Stimulated activated CD4-positive, alpha-beta T cell treated with anti-CD3 and anti-CD28 coated beads, Interleukin-4, amount 100 ng/mL, for 4 hours (primary cell): ENCODE measurements around the gene WBP1.
"Not testable (repeated sequence)": the region's sequence is repeated elsewhere in the genome, so short reads cannot be mapped to it uniquely, and the experiment has no call there.

Source experiments
- DNase-seq, 2 experiments: peaks; one replicate each; pipeline ENCODE4 v3.0.0-alpha.2; 2020

The WBP1 gene

GRCh38 chr2:74458132-74458937 lies at the start of gene WBP1:
TSS of gene WBP1 (plus strand) at chr2:74458438. CDS start at chr2:74458603, 165 bp downstream.
- peak; percentile 95 to 99 for DNase-seq

GRCh38 chr2:74413001-74413698 lies 45.1 kb upstream of the WBP1 start:
- no peak for DNase-seq

DNA sequence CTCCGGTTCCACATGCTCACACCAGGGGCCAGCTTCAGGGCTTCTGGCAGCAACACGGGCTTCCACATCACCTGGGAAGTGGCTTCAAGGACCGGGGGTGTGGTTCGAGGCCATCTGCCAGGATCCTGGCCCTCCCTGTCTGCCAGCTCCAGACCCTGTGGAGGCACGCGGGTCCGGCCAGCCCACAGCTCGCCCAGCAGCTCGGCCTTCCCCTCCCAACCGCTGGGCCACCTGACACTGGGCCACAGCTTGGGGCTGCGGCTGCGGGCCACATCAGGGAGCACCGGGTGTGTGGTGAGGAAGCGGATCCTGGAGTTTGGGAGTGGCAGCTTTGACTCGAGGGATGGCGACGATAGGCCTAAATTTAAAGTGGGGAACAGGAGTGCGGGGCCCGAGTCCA lies 43.8 kb upstream of the WBP1 start:
- DNase-seq, result no peak

DNA sequence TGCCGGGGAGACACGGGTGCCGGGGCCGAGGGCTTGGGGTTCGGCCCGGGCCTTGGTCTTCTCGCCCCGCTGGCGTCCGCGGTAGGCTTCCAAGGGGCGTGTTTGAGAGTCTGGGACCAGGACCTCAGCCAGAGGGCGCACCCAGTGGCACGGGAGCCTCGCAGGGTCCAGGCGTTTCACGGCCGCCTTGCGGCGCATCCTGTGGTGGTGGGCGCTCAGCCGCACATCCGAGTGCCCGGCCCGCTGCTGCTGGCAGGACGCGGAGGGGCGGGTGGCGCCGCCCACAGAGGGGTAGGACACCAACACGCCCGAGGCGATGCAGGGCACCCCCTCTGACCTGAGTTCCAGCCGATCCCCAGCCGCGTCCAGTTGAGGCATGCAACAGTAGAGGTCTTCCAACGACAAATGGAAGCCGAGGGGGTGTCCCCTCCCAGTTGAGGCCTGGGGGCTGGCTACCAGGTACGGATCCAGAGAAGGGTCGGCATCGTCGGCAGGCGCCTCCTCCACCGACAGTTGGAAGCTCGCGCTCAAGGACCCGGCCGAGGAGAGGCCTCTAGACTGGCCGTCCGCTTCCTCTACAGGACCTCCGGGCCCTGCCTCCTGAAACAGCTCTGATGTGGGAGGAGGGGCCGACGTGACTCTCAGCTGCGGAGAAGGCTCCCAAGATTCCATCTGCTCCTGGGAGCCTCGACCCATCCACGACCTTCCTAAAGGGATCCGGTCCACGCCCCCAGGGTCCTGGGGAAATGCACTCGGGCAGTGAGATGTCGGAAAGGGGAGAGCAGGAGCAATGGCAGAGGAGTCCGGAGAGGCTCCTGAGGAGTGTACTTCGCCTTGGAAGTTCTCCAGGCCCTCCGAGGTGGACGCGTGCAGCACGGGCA lies 43.1 kb upstream of the WBP1 start:
- DNase-seq, result peak in 1 of 2 experiments; percentile 12

- DNase-seq, result no peak
Observed at GRCh38 chr2:74415762-74416395, 42.4 kb upstream of the WBP1 start.

DNA sequence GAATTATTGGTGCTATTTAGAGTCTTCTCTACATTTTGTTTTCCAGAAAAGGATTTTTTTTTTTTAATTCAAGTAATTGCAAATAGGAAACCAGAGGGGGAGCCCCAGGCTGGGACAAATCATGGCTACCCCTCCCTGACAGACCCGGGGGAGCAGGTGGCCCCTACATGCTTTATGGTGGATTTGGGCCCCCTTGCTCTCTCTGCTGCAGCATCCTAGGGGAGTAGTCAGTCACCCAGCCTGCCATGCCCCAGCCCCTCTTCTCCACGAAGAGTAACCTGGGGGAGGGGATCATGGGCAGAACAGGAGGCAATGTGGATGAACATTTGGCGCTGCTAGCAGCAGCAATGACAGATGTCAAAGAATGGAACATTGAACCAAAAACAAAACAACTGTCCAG lies 41.5 kb upstream of the WBP1 start:
- no peak for DNase-seq

- DNase-seq, result no peak
Observed at GRCh38 chr2:74417197-74417596, 41.0 kb upstream of the WBP1 start.

- no peak for DNase-seq
Observed at GRCh38 chr2:74417763-74418162, 40.5 kb upstream of the WBP1 start.

DNA sequence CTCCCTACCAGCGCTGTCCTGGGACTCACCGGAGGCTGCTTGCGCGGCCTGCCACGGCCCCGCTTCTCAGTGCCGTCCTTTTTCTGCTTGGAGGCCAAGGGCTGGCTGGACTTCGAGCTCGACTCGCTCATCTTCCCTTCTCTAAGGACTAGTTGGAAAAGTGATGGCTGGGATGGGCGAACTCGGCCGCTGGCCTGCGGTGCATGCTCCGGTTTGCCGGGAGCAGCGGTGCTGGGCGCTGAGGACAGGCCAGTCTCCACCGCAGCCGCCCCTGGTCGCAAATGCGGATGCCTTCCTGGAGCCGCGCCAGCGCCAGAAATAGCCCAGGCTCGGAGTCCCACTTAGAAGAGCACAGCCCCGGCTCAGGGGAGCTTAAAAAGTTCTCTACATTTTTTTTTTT lies 39.9 kb upstream of the WBP1 start:
- DNase-seq, result no peak

GRCh38 chr2:74419345-74419744 lies 38.9 kb upstream of the WBP1 start:
- DNase-seq, result no peak

DNA sequence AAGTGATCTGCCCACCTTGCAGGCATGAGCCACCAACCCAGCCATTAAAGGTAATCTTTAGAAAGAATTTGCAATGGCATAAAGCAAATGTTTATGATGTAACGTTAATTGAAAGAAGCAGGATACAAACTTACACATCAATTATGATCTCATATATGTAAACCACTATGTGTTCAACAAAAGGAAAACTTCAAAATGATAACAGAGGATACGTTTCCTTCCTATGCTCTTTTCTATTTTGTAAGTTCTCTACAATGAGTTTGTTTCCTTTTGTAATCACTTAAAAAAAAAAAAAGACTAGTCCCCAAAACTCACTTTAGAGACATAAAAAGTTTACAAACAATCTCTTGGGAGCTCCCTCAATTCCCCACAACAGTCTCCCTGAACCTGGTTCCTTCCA lies 38.2 kb upstream of the WBP1 start:
- no peak for DNase-seq

- DNase-seq, result not testable (repeated sequence)
Observed at GRCh38 chr2:74420443-74421103, 37.7 kb upstream of the WBP1 start.

DNA sequence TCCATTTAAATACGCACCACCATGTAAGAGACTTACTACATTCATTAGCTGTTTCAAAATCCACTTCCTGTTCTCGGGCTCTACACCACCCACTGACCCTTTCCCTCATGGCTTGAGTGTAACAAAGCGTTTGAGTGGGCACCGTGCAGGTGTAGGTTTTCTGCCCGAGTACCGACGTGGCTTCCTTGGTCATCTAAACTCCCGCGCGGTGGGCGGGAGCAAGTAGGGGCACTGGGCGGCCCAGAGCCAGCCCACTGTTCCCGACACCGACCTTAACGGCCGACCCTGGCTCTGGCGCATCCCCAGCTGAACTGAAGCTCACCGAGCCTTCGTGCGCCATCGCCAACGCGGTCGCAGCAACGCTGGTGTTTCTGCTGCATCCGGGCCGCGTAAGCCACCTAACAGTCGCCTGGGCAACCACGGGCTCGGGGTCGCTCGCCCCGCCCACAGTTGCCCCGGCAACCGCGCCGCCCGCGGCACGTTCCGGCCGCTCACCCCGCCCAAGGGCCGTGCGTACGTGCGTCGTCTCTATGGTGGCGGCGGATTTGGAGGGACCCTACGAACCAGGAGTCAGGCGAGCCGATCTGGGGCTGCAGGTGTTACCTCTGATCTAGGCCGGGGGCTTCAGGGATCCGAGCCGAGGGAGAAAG lies 36.9 kb upstream of the WBP1 start, which contains the start of the genes C2orf81 and WDR54:
C2orf81 (minus strand) TSS at position 399 of the 650 bp plus-strand sequence; CDS start at position 340, 59 bp downstream.
WDR54 (plus strand) TSS at position 510 of the 650 bp plus-strand sequence. CDS start 424 bp downstream, outside the sequence.
- DNase-seq, result peak; percentile 92 to 95

DNA sequence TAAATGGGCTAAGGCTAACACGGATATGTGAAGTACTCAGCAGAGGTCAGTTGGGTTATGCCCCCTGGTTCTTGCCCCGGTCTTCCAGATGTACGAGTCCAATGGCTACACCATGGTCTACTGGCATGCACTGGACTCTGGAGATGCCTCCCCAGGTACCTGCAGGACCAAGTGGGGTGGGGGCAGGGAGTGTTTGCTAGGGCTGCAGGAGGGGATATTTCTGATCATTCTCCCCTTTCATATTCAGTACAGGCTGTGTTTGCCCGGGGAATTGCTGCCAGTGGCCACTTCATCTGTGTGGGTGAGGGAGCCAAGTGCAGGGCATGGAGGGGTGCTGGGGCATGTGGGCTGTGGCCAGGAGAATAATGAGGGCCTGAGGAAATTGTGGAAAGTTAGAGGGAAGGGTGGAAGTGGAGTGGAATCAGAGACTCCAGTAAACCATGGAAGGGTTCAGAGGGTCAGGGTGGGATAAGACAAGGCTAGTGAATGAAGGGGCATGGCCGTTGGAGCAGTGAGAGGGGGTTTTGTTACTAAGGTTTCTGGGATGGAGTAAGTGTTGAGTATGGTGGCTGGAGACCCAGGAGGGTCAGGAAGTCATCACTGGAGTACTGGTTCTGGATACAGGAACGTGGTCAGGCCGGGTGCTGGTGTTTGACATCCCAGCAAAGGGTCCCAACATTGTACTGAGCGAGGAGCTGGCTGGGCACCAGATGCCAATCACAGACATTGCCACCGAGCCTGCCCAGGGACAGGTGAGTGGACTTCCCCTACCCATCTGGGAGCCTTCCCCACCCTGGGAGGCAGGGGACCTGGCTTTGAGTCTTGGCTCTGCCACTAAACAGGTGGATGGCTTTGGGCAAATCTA lies 34.8 kb upstream of the WBP1 start:
- DNase-seq, result no peak

- no peak for DNase-seq
Observed at GRCh38 chr2:74424139-74424992, 33.9 kb upstream of the WBP1 start.

GRCh38 chr2:74424995-74425406 lies 33.2 kb upstream of the WBP1 start:
- DNase-seq, result no peak

- DNase-seq, result no peak
Observed at GRCh38 chr2:74425523-74425922, 32.7 kb upstream of the WBP1 start.

DNA sequence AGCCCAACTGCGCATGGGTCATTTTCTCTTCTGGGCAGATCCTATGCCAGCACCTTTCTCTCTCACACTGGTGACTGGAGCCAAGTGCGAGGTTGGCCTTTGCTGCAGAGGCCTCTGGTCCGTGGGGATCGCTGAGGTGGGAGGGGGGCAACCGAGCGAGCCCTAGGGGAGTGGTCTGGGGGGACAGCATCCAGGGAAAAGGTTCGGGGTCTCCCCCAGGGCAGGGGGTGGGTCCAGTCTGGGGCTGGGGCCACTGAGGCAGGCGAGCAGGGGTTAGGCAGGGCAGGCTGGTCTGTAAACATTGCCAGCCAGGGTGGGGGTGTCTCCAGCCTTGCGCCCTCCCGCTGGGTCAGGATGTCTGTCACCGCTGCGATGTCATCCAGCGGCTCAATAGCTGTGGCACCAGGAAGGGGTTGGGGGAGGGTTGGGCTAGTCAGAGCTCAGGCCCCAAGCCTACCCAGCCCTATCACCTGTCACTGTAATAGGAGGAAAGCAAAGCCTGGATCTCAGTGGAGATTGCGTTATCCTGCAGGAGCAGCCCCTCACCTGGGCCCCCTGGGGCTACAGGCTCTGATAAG lies 32.0 kb upstream of the WBP1 start:
- no peak for DNase-seq

- no peak for DNase-seq
Observed at GRCh38 chr2:74427551-74427950, 30.7 kb upstream of the WBP1 start.
